ENCODE data around the gene RAB2B. TPM values are rescaled to one million over a fixed set of nuclear protein-coding genes. Genes with fewer than 3 reads are reported as not detected.

The RAB2B gene
- total RNA-seq, 4 donors from 2014 or later = 6.3 to 20.4 (median 11.4) TPM

DNA sequence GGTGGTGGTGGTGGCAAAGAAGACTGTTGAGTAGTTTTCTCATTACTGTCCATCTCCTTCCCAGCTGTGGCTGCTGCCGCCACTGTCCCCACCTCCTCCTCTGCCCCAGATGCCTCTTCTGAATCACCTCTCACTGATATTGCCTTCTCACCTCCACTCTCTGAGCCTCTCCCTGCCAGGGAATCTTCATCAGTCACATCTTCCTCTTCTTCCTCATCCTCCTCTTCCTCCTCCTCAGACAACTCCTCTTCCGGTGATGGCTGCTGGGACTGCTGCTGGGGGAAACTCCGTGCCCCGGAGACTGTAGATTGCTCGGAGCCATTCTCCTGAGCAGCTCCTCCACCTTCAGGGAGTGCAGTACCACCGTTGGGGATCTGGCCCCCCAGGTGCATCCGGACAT, 46.4 kb upstream of the RAB2B start:
- intact Hi-C loops (cut with DNase I) = no loop called here
- H3K4me3 ChIP-seq = no peak overlapping the region
- H3K27ac ChIP-seq = no peak overlapping the region
- peaks cover 0 to 25% (median 0%) of the 10 kb centered on the region in 3 donors for H3K4me1 ChIP-seq
- peaks cover 0 to 11% (median 0%) of the 10 kb centered on the region in 3 donors for H3K36me3 ChIP-seq
- 88% methylated on average over 5 to 7 of the region's 7 CpGs for WGBS, 2 donors
- no peaks in the 10 kb centered on the region for H3K27me3 ChIP-seq
- DNase-seq = no peak
- H3K9me3 ChIP-seq = no peaks in the 10 kb centered on the region
- TF ChIP-seq POLR2A (IDR thresholded peaks at IDR 0.05) = no peak
- TF ChIP-seq, protein P1, sequence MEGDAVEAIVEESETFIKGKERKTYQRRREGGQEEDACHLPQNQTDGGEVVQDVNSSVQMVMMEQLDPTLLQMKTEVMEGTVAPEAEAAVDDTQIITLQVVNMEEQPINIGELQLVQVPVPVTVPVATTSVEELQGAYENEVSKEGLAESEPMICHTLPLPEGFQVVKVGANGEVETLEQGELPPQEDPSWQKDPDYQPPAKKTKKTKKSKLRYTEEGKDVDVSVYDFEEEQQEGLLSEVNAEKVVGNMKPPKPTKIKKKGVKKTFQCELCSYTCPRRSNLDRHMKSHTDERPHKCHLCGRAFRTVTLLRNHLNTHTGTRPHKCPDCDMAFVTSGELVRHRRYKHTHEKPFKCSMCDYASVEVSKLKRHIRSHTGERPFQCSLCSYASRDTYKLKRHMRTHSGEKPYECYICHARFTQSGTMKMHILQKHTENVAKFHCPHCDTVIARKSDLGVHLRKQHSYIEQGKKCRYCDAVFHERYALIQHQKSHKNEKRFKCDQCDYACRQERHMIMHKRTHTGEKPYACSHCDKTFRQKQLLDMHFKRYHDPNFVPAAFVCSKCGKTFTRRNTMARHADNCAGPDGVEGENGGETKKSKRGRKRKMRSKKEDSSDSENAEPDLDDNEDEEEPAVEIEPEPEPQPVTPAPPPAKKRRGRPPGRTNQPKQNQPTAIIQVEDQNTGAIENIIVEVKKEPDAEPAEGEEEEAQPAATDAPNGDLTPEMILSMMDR (IDR thresholded peaks at IDR 0.05) = no peak

DNA sequence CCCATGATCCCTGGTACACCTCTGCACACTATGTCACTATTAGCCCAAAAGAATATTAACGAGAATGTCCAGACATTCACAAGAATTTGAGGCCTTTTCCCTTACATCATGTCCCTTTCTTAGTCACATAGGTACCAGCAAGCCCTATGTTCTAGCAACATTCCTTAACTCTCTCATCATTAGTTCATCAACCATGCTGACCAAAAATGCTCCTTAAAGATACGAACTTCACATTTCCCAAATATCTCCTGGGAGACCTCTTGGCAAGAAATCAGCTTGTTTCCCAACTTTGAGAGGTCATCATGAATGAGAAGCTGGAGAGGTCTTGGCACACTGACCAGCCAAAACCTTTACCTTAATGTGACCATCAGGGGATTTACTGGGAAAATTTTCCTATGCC, 44.7 kb upstream of the RAB2B start:
- no peak overlapping the region for H3K4me3 ChIP-seq
- no peak for DNase-seq
- H3K27me3 ChIP-seq = no peaks in the 10 kb centered on the region
- TF ChIP-seq, protein P1 (IDR thresholded peaks at IDR 0.05) = no peak
- TF ChIP-seq POLR2A (IDR thresholded peaks at IDR 0.05) = no peak
- H3K4me1 ChIP-seq = peaks cover 0 to 17% (median 0%) of the 10 kb centered on the region in 3 donors
- no peaks in the 10 kb centered on the region for H3K9me3 ChIP-seq
- 65 to 77% methylated on average over 2 of the region's 2 CpGs for WGBS, 2 donors
- intact Hi-C loops (cut with DNase I) = no loop called here
- peaks cover 0 to 11% (median 0%) of the 10 kb centered on the region in 3 donors for H3K36me3 ChIP-seq
- no peak overlapping the region for H3K27ac ChIP-seq

GRCh38 chr14:21520767-21521166, 44.0 kb upstream of the RAB2B start:
- TF ChIP-seq POLR2A (IDR thresholded peaks at IDR 0.05) = no peak
- TF ChIP-seq, protein P1 (IDR thresholded peaks at IDR 0.05) = no peak
- 83 to 85% methylated on average over 1 of the region's 1 CpG for WGBS, 2 donors

DNA sequence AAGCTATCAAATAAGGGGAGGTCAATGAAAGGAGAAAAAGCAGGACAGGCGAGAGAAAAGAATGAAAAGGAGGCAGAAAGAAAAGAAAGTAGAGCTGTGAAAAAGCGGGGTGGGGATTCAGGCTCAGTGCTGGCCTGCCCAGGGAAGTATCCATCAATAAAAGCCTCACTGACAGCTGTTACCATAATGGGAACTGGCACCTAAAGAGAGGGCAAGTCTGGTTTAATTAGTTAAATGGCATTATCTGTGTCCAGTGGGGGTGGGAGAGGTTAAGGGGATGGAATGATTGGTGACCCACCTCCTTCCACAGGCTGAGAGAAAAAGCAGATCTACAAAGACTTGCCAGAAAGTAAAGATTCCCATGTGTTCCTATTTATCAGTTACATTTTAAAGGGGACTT, 42.0 kb upstream of the RAB2B start:
- Histone ChIP-seq H3K4me3 (no peak overlapping the region), H3K9me3 (no peaks in the 10 kb centered on the region), H3K36me3 (no peaks in the 10 kb centered on the region), H3K27me3 (no peaks in the 10 kb centered on the region), H3K27ac (no peak overlapping the region), H3K4me1 (no peaks in the 10 kb centered on the region)
- 66 to 72% methylated on average over 2 of the region's 2 CpGs for WGBS, 2 donors
- DNase-seq = no peak
- TF ChIP-seq POLR2A (IDR thresholded peaks at IDR 0.05) = no peak
- TF ChIP-seq, protein P1 (IDR thresholded peaks at IDR 0.05) = no peak
- intact Hi-C loops (cut with DNase I) = no loop called here

More at GRCh38 chr14:21520767-21521166, 44.0 kb upstream of the RAB2B start:
- Histone ChIP-seq H3K4me3 (no peak overlapping the region), H3K4me1 (peaks cover 0 to 10% (median 0%) of the 10 kb centered on the region in 3 donors), H3K27me3 (no peaks in the 10 kb centered on the region), H3K9me3 (no peaks in the 10 kb centered on the region), H3K36me3 (peaks cover 0 to 11% (median 0%) of the 10 kb centered on the region in 3 donors), H3K27ac (no peak overlapping the region)
- intact Hi-C loops (cut with DNase I) = no loop called here
- no peak for DNase-seq

DNA sequence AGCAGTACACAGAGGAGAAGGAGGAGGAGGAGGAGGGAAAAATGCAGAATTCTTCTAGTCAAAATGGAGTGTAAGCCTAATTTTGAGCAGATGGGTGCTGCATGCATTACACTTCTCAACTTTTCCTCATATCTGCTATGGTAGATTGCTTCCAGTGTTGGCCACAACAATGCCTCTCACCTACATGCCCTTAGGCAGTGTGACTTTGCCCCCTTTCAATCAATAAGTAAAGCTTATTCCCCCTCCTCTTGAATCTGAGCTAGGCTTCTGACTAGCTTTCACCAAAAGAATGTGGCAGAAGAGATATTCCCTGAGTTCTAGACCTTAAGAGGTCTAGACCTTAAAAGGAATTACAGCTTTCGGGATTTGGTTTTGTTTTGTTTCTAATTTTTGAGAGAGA, 37.6 kb upstream of the RAB2B start:
- H3K4me1 ChIP-seq = peaks cover 8 to 20% (median 9%) of the 10 kb centered on the region in 3 donors
- H3K4me3 ChIP-seq = no peak overlapping the region
- H3K27ac ChIP-seq = no peak overlapping the region
- H3K27me3 ChIP-seq = no peaks in the 10 kb centered on the region
- no peaks in the 10 kb centered on the region for H3K9me3 ChIP-seq
- 80 to 89% methylated on average over 1 of the region's 1 CpG for WGBS, 2 donors
- intact Hi-C loops (cut with DNase I) = no loop called here
- H3K36me3 ChIP-seq = no peaks in the 10 kb centered on the region
- DNase-seq = no peak
- TF ChIP-seq, protein P1 (IDR thresholded peaks at IDR 0.05) = no peak
- TF ChIP-seq POLR2A (IDR thresholded peaks at IDR 0.05) = no peak
